A549 treated with Mapracorat at 1 μM for 4 hours (cell line): Measurements from ENCODE around the gene CCDC175. TPM values are rescaled to one million over a fixed set of nuclear protein-coding genes. Genes with fewer than 3 reads are reported as not detected.

ENCODE experiments used
- total RNA-seq: library from RNA; stranded (reverse); fragments of 200-300 nt; extraction: Qiagen RNA extraction; gene quantifications from 5 replicates; pipeline ENCODE4 v1.2.3, GENCODE V29; 2022

Gene CCDC175
- not detected in 5 replicates for total RNA-seq

GRCh38 chr14:59576332-59577294 lies at the start of gene CCDC175:
Gene CCDC175, minus strand, starts transcription at chr14:59576812. Its CDS starts 37 bp downstream, at chr14:59576775.

GRCh38 chr14:59483819-59484638 lies 92.6 kb downstream of the CCDC175 start, which contains the start of the genes JKAMP and L3HYPDH:
Gene JKAMP, plus strand, starts transcription at chr14:59484517. Its CDS starts 73 bp downstream, at chr14:59484590.
Gene L3HYPDH, minus strand, starts transcription at chr14:59484408. Its CDS starts 92 bp downstream, at chr14:59484316.

GRCh38 chr14:59465316-59466135 lies 111.1 kb downstream of the CCDC175 start, which contains the start of gene GPR135:
Gene GPR135, minus strand, starts transcription at chr14:59465380. Its CDS starts 154 bp downstream, at chr14:59465226.

Other genes with a start within 250 kb of the CCDC175 start
- 0.70 to 1.3 TPM (median 1.0 TPM) in 5 replicates for gene GPR135, start 111.4 kb downstream of the CCDC175 start, total RNA-seq
- gene L3HYPDH, start 92.4 kb downstream of the CCDC175 start, total RNA-seq = 35.2 to 46.8 TPM (median 40.1 TPM) in 5 replicates
- 64.5 to 84.6 TPM (median 69.2 TPM) in 5 replicates for gene JKAMP, start 92.3 kb downstream of the CCDC175 start, total RNA-seq